ENCODE data around the gene EME2. TPM values are rescaled to one million over a fixed set of nuclear protein-coding genes. Genes with fewer than 3 reads are reported as not detected.
A peak's percentile ranks its signal among the peaks of the same experiment; 100 is the strongest.

EME2 gene
- total RNA-seq, 3 donors from 2014 or later (not counting 1 experiment from before 2014, with no cell fraction given) = 30.0 to 33.8 (median 30.1) TPM

DNA sequence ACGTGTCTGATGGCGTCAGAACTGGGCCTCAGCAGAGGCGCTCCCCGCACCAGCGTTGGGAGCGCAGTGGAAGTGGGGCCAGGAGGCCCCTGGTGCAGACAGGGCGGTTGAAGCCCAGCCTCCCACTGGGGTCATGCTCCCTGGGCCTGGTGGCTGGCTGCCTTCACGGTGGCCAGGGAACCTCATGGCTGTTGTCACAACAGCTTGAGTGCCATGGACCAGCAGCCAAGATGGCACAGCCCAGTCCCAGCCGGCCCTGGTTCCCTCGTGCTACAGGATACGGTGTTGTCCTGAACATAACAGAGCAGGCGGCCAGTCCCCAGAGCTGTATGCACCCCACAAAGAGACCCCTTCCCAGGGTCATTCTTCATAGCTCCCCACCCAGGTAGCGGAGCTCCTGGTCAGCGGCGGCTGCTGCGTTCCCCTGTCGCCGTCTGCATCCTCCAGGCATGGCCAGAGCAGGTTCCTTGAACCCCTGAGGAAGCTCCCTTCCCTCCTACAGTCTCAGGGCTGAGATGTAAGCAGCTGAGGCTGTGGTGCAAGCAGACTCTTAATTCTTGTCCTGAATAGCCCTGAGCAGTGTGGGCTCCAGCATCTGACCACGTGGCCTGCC is 31.0 kb upstream of the EME2 start:
- Mint-ChIP-seq H3K9me3 (no peaks in the 10 kb centered on the region), H3K36me3 (peaks cover 5% of the 10 kb centered on the region), H3K27ac (peak overlapping the region in 1 of 2 donors; percentile 21), H3K27me3 (ENCODE audit: low read depth in 2 of 2) (no peaks in the 10 kb centered on the region), H3K4me3 (no peak overlapping the region), H3K4me1 (peaks cover 7% of the 10 kb centered on the region in 2 donors)
- intact Hi-C loops (cut with micrococcal nuclease) = no loop called here
- TF ChIP-seq, protein P1, sequence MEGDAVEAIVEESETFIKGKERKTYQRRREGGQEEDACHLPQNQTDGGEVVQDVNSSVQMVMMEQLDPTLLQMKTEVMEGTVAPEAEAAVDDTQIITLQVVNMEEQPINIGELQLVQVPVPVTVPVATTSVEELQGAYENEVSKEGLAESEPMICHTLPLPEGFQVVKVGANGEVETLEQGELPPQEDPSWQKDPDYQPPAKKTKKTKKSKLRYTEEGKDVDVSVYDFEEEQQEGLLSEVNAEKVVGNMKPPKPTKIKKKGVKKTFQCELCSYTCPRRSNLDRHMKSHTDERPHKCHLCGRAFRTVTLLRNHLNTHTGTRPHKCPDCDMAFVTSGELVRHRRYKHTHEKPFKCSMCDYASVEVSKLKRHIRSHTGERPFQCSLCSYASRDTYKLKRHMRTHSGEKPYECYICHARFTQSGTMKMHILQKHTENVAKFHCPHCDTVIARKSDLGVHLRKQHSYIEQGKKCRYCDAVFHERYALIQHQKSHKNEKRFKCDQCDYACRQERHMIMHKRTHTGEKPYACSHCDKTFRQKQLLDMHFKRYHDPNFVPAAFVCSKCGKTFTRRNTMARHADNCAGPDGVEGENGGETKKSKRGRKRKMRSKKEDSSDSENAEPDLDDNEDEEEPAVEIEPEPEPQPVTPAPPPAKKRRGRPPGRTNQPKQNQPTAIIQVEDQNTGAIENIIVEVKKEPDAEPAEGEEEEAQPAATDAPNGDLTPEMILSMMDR (IDR thresholded peaks at IDR 0.05) = no peak
- no peak for DNase-seq
- H3K4me1 ChIP-seq (ENCODE audit: control insufficient read depth, insufficient read depth, low read length) = no peaks in the 10 kb centered on the region
- no peak overlapping the region for H3K27ac ChIP-seq (ENCODE audit: low read length)
- ATAC-seq = no peak
- no peak overlapping the region for H3K4me3 ChIP-seq (ENCODE audit: low read length)
- no peaks in the 10 kb centered on the region for H3K9me3 ChIP-seq (ENCODE audit: control insufficient read depth, insufficient read depth, low read length)
- H3K27me3 ChIP-seq (ENCODE audit: control insufficient read depth, insufficient read depth, low read length) = no peaks in the 10 kb centered on the region
- H3K36me3 ChIP-seq (ENCODE audit: control insufficient read depth, insufficient read depth, low read length) = peaks cover 30% of the 10 kb centered on the region
- WGBS (ENCODE audit: insufficient coverage) = 98% methylated on average over 19 of the region's 19 CpGs

DNA sequence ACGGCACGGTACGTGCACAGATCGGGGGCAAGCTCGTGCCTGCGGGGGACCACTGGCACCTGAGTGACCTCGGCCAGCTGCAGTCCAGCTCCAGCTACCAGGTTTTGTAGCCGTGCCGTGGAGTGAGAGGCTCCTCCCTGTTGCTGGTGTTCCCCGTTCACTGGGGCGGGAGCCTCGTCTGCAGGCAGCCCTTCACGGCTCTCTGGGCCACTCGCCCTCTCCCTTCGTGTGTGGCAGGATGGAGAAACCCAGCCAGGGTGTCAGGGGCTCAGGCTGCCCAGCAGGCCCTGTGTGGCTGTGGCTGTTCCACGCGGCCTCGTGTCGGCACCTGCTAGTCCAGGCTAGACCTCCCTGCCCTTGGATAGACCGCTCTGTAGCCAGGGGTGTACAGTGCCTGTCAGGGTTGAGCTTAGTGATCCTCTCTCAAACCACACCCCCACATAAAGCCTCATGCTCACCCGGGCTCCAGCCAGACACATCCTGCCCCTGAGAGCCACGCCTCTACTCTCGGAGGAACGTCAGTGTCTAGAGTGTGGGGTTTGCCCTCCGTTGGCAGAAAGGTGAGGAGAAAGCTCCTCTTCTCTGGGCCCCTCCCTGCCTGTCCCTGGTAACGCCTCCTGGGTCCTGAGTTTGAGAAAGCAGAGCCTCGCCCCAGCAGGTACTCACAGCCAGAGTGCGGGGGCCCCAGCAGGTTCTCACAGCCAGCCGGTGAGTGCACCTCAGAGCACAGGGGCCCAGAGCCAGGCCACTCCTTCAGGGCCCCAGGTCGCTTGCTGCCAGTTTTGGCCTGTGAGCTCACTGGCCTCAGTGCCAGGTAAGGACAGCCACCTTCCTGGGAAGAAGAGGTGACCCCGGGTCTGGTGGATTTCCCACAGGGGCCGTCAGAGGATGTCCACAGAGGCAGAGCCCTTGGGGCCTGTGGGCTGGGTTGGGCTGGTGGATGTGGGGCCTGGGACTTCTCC is 29.0 kb upstream of the EME2 start:
- H3K27ac ChIP-seq (ENCODE audit: low read length) = no peak overlapping the region
- no peak overlapping the region for H3K4me3 ChIP-seq (ENCODE audit: low read length)
- intact Hi-C loops (cut with micrococcal nuclease) = no loop called here
- peaks cover 48% of the 10 kb centered on the region for H3K36me3 ChIP-seq (ENCODE audit: control insufficient read depth, insufficient read depth, low read length)
- no peaks in the 10 kb centered on the region for H3K9me3 Mint-ChIP-seq
- H3K27me3 Mint-ChIP-seq (ENCODE audit: low read depth in 2 of 2) = no peaks in the 10 kb centered on the region
- no peaks in the 10 kb centered on the region for H3K27me3 ChIP-seq (ENCODE audit: control insufficient read depth, insufficient read depth, low read length)
- peaks cover 7% of the 10 kb centered on the region in 2 donors for H3K4me1 Mint-ChIP-seq
- TF ChIP-seq, protein P1 (IDR thresholded peaks at IDR 0.05) = no peak
- WGBS (ENCODE audit: insufficient coverage) = 95% methylated on average over 32 of the region's 32 CpGs
- H3K4me1 ChIP-seq (ENCODE audit: control insufficient read depth, insufficient read depth, low read length) = no peaks in the 10 kb centered on the region
- H3K4me3 Mint-ChIP-seq = no peak overlapping the region
- ATAC-seq = no peak
- no peak overlapping the region for H3K27ac Mint-ChIP-seq
- H3K9me3 ChIP-seq (ENCODE audit: control insufficient read depth, insufficient read depth, low read length) = no peaks in the 10 kb centered on the region
- H3K36me3 Mint-ChIP-seq = peaks cover 5% of the 10 kb centered on the region
- no peak for DNase-seq

DNA sequence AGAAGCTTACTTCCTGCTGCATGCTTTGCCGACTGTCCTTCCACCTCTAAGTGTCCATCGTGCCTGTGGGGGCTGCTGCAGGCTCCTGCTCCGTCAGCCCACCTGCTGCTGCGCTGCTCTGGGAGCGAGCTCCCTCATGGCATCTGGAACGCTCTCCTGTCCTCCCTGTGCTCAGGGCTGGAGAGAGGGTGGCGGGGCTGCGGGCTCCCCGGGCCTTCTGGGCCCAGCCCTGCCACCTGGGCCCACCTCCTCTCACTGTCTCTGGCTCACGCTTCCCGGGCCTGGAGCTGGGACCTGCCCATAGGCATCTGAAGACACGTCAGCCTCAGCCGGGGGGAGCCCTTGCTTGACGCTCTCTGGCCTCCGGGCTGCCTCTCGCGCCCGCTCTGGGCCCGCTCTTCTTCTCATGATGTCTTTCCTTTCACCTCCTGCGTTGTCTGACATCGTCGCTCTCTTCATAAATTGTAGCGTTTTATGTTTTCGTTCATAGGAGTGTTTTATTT is 28.2 kb upstream of the EME2 start:
- peaks cover 5% of the 10 kb centered on the region for H3K36me3 Mint-ChIP-seq
- no peak overlapping the region for H3K4me3 Mint-ChIP-seq
- no peaks in the 10 kb centered on the region for H3K4me1 ChIP-seq (ENCODE audit: control insufficient read depth, insufficient read depth, low read length)
- DNase-seq (no peak), ATAC-seq (no peak)
- TF ChIP-seq, protein P1 (IDR thresholded peaks at IDR 0.05) = no peak
- 95% methylated on average over 19 of the region's 24 CpGs for WGBS (ENCODE audit: insufficient coverage)
- no peaks in the 10 kb centered on the region for H3K9me3 ChIP-seq (ENCODE audit: control insufficient read depth, insufficient read depth, low read length)
- no peaks in the 10 kb centered on the region for H3K27me3 Mint-ChIP-seq (ENCODE audit: low read depth in 2 of 2)
- intact Hi-C loops (cut with micrococcal nuclease) = no loop called here
- H3K27ac Mint-ChIP-seq = peak overlapping the region in 1 of 2 donors; percentile 32
- no peak overlapping the region for H3K27ac ChIP-seq (ENCODE audit: low read length)
- no peak overlapping the region for H3K4me3 ChIP-seq (ENCODE audit: low read length)
- H3K9me3 Mint-ChIP-seq = no peaks in the 10 kb centered on the region
- H3K36me3 ChIP-seq (ENCODE audit: control insufficient read depth, insufficient read depth, low read length) = peaks cover 55% of the 10 kb centered on the region
- H3K4me1 Mint-ChIP-seq = peaks cover 7% of the 10 kb centered on the region in 2 donors
- no peaks in the 10 kb centered on the region for H3K27me3 ChIP-seq (ENCODE audit: control insufficient read depth, insufficient read depth, low read length)
